ENCODE data around the gene DZIP1L. TPM values are rescaled to one million over a fixed set of nuclear protein-coding genes. Genes with fewer than 3 reads are reported as not detected.

Gene DZIP1L
- total RNA-seq, 1 experiment from 2014 or later = 6.2 TPM

GRCh38 chr3:138027821-138028220 lies 87.6 kb downstream of the DZIP1L start:
- POLR2A ChIA-PET = no interaction called here
- H3K4me1 Mint-ChIP-seq (ENCODE audit: insufficient read depth, unreplicated experiment) = no peaks in the 10 kb centered on the region
- H3K9me3 Mint-ChIP-seq (ENCODE audit: unreplicated experiment) = no peaks in the 10 kb centered on the region
- CTCF ChIA-PET = interaction anchor here (0.7 to 1.0 kb wide), 4 partner anchors 12 to 319 kb away, joined by 3 read pairs; no protein-coding TSS in a partner anchor
- no peak overlapping the region for H3K4me3 Mint-ChIP-seq (ENCODE audit: unreplicated experiment)
- intact Hi-C loops (cut with micrococcal nuclease) = no loop called here
- BruUV-seq (replicated peaks) = no TSS peak
- TF ChIP-seq, protein P1, sequence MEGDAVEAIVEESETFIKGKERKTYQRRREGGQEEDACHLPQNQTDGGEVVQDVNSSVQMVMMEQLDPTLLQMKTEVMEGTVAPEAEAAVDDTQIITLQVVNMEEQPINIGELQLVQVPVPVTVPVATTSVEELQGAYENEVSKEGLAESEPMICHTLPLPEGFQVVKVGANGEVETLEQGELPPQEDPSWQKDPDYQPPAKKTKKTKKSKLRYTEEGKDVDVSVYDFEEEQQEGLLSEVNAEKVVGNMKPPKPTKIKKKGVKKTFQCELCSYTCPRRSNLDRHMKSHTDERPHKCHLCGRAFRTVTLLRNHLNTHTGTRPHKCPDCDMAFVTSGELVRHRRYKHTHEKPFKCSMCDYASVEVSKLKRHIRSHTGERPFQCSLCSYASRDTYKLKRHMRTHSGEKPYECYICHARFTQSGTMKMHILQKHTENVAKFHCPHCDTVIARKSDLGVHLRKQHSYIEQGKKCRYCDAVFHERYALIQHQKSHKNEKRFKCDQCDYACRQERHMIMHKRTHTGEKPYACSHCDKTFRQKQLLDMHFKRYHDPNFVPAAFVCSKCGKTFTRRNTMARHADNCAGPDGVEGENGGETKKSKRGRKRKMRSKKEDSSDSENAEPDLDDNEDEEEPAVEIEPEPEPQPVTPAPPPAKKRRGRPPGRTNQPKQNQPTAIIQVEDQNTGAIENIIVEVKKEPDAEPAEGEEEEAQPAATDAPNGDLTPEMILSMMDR (IDR thresholded peaks at IDR 0.05; ENCODE audit: unreplicated experiment) = no peak
- H3K27me3 Mint-ChIP-seq (ENCODE audit: insufficient read depth, unreplicated experiment) = no peaks in the 10 kb centered on the region
- H3K27ac Mint-ChIP-seq (ENCODE audit: low read depth, unreplicated experiment) = no peak overlapping the region
- H3K36me3 Mint-ChIP-seq (ENCODE audit: insufficient read depth, unreplicated experiment) = no peaks in the 10 kb centered on the region
- DNase-seq (ENCODE audit: unreplicated experiment) = no peak

DNA sequence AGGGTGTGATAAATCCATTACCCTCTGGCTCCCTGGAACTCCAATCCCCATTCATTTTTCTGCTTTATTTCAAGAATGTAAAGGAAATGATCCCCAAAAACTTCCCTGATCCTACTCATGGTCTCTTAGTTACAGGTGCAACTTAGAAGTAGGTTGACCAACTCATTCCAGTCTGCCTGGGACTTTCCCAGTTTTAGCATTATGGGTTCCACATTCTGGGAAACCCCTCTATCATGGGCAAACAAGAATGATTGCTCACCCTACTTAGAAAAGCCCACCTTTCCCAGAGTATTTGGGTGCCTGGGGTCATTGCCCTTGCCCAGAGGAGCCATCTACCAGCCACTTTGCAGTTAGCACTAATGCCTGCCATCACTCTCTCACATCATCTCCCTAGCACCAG lies 89.9 kb downstream of the DZIP1L start:
- no peaks in the 10 kb centered on the region for H3K27me3 Mint-ChIP-seq (ENCODE audit: insufficient read depth, unreplicated experiment)
- no peaks in the 10 kb centered on the region for H3K4me1 Mint-ChIP-seq (ENCODE audit: insufficient read depth, unreplicated experiment)
- H3K27ac Mint-ChIP-seq (ENCODE audit: low read depth, unreplicated experiment) = no peak overlapping the region
- intact Hi-C loops (cut with micrococcal nuclease) = no loop called here
- DNase-seq (ENCODE audit: unreplicated experiment) = no peak
- H3K36me3 Mint-ChIP-seq (ENCODE audit: insufficient read depth, unreplicated experiment) = no peaks in the 10 kb centered on the region
- TF ChIP-seq, protein P1 (IDR thresholded peaks at IDR 0.05; ENCODE audit: unreplicated experiment) = no peak
- H3K4me3 Mint-ChIP-seq (ENCODE audit: unreplicated experiment) = no peak overlapping the region
- CTCF ChIA-PET = interaction anchor here (0.8 to 1.2 kb wide), 2 partner anchors 18 to 55 kb away, joined by 3 read pairs; no protein-coding TSS in a partner anchor
- no peaks in the 10 kb centered on the region for H3K9me3 Mint-ChIP-seq (ENCODE audit: unreplicated experiment)
- POLR2A ChIA-PET = no interaction called here
- BruUV-seq (replicated peaks) = no TSS peak

- H3K9me3 Mint-ChIP-seq (ENCODE audit: unreplicated experiment) = no peaks in the 10 kb centered on the region
- DNase-seq (ENCODE audit: unreplicated experiment) = no peak
- TF ChIP-seq, protein P1 (IDR thresholded peaks at IDR 0.05; ENCODE audit: unreplicated experiment) = no peak
- POLR2A ChIA-PET = no interaction called here
- BruUV-seq (replicated peaks) = no TSS peak
- no peak overlapping the region for H3K4me3 Mint-ChIP-seq (ENCODE audit: unreplicated experiment)
- no peaks in the 10 kb centered on the region for H3K27me3 Mint-ChIP-seq (ENCODE audit: insufficient read depth, unreplicated experiment)
- CTCF ChIA-PET = interaction anchor here (0.6 to 1.3 kb wide), 2 partner anchors 29 to 57 kb away, joined by 3 to 4 read pairs; no protein-coding TSS in a partner anchor
- intact Hi-C loops (cut with micrococcal nuclease) = no loop called here
- no peaks in the 10 kb centered on the region for H3K36me3 Mint-ChIP-seq (ENCODE audit: insufficient read depth, unreplicated experiment)
- no peak overlapping the region for H3K27ac Mint-ChIP-seq (ENCODE audit: low read depth, unreplicated experiment)
- no peaks in the 10 kb centered on the region for H3K4me1 Mint-ChIP-seq (ENCODE audit: insufficient read depth, unreplicated experiment)
Measured at GRCh38 chr3:138023754-138024153, 91.7 kb downstream of the DZIP1L start.

GRCh38 chr3:138019281-138020069 lies 95.9 kb downstream of the DZIP1L start:
- POLR2A ChIA-PET = no interaction called here
- no peaks in the 10 kb centered on the region for H3K4me1 Mint-ChIP-seq (ENCODE audit: insufficient read depth, unreplicated experiment)
- peak overlapping the region; percentile 25 for H3K27ac Mint-ChIP-seq (ENCODE audit: low read depth, unreplicated experiment)
- H3K9me3 Mint-ChIP-seq (ENCODE audit: unreplicated experiment) = no peaks in the 10 kb centered on the region
- intact Hi-C loops (cut with micrococcal nuclease) = no loop called here
- TF ChIP-seq, protein P1 (IDR thresholded peaks at IDR 0.05; ENCODE audit: unreplicated experiment) = no peak
- CTCF ChIA-PET = interaction anchor here (0.6 to 1.4 kb wide), 3 partner anchors 32 to 1229 kb away, joined by 5 to 6 read pairs (median 5); no protein-coding TSS in a partner anchor
- BruUV-seq (replicated peaks) = no TSS peak
- no peaks in the 10 kb centered on the region for H3K27me3 Mint-ChIP-seq (ENCODE audit: insufficient read depth, unreplicated experiment)
- H3K36me3 Mint-ChIP-seq (ENCODE audit: insufficient read depth, unreplicated experiment) = no peaks in the 10 kb centered on the region
- no peak for DNase-seq (ENCODE audit: unreplicated experiment)
- no peak overlapping the region for H3K4me3 Mint-ChIP-seq (ENCODE audit: unreplicated experiment)

Measured in MCF 10A (cell line).